Activated B cell treated with CpG ODN at 0.5 μM for 24 hours (primary cell): ENCODE data around the gene PDGFB. TPM values are rescaled to one million over a fixed set of nuclear protein-coding genes. Genes with fewer than 3 reads are reported as not detected.
A peak's percentile ranks its signal among the peaks of the same experiment; 100 is the strongest.

Experiments used
- ATAC-seq: fragments of 200-7000 bp; cut with Tn5 transposase; one replicate; pipeline ENCODE4 v1.10.0; 2021; ENCODE audit warnings: low read depth, mild to moderate bottlenecking, moderate library complexity
- CTCF ChIA-PET: fragments of 350-600 bp; sonication (Branson Sonifier 250); formaldehyde crosslinking; loops from one replicate; lab custom pipeline; 2021; ENCODE audit warnings: antibody characterized with exemption; lab: Charles Lee
- POLR2A ChIA-PET: fragments of 350-600 bp; sonication (Branson Sonifier 250); formaldehyde crosslinking; loops from one replicate; lab custom pipeline; 2021; ENCODE audit warnings: antibody characterized with exemption; lab: Charles Lee
- DNase-seq: peaks from one replicate; pipeline ENCODE4 v3.0.0; 2022
- H3K27ac Mint-ChIP-seq: one replicate; pipeline ENCODE4 v1.8.0; 2020; ENCODE audit warnings: mixed read lengths
- H3K27me3 Mint-ChIP-seq: one replicate; pipeline ENCODE4 v1.8.0; 2021; ENCODE audit warnings: mixed read lengths
- H3K36me3 Mint-ChIP-seq: one replicate; pipeline ENCODE4 v1.8.0; 2021; ENCODE audit warnings: low read depth, mixed read lengths
- H3K4me1 Mint-ChIP-seq: one replicate; pipeline ENCODE4 v1.8.0; 2021; ENCODE audit warnings: mixed read lengths
- H3K4me3 Mint-ChIP-seq: one replicate; pipeline ENCODE4 v1.8.0; 2020; ENCODE audit warnings: mild to moderate bottlenecking, mixed read lengths
- H3K9me3 Mint-ChIP-seq: one replicate; pipeline ENCODE4 v1.8.0; 2020; ENCODE audit warnings: mixed read lengths
- CTCF ChIP-seq: fragments of 200-600 bp; IDR thresholded peaks from one replicate; pipeline ENCODE4 v1.8.0; 2022; ENCODE audit warnings: antibody characterized with exemption, mild to moderate bottlenecking
- intact Hi-C: fragments of 100-400 bp; cut with micrococcal nuclease; formaldehyde crosslinking; loops from one replicate; pipeline ENCODE4 v1.15.1; 2024
- total RNA-seq: library from RNA; stranded (reverse); gene quantifications from 2 replicates; pipeline ENCODE4 v1.2.3, GENCODE V29; 2022

Gene PDGFB
- total RNA-seq, 1 donor from 2014 or later: not detected

GRCh38 chr22:39205344-39206021 lies 39.3 kb downstream of the PDGFB start:
- no peaks in the 10 kb centered on the region for H3K9me3 Mint-ChIP-seq
- ChIA-PET POLR2A (interaction anchor here (0.6 kb wide), 1 partner anchor 45 kb away, joined by 12 read pairs; no protein-coding TSS in a partner anchor), CTCF (no interaction called here)
- intact Hi-C loops: no loop called here
- no peaks in the 10 kb centered on the region for H3K36me3 Mint-ChIP-seq
- ATAC-seq (peak; percentile 64), DNase-seq (no peak)
- peaks cover 4% of the 10 kb centered on the region for H3K27me3 Mint-ChIP-seq
- peaks cover 14% of the 10 kb centered on the region for H3K4me1 Mint-ChIP-seq
- H3K27ac Mint-ChIP-seq: no peak overlapping the region
- H3K4me3 Mint-ChIP-seq: no peak overlapping the region
- TF ChIP-seq CTCF: no peak

- ChIA-PET POLR2A (no interaction called here), CTCF (no interaction called here)
- ATAC-seq: no peak
- TF ChIP-seq CTCF: no peak
- intact Hi-C loops: no loop called here
- no peak overlapping the region for H3K4me3 Mint-ChIP-seq
- H3K36me3 Mint-ChIP-seq: no peaks in the 10 kb centered on the region
- no peaks in the 10 kb centered on the region for H3K9me3 Mint-ChIP-seq
- H3K4me1 Mint-ChIP-seq: peaks cover 14% of the 10 kb centered on the region
- no peak overlapping the region for H3K27ac Mint-ChIP-seq
- DNase-seq: no peak
- peaks cover 4% of the 10 kb centered on the region for H3K27me3 Mint-ChIP-seq
Measured at GRCh38 chr22:39204216-39204615, 40.6 kb downstream of the PDGFB start.

- POLR2A ChIA-PET: no interaction called here
Measured at GRCh38 chr22:39197578-39197977, 47.2 kb downstream of the PDGFB start.

GRCh38 chr22:39194098-39194497 lies 50.7 kb downstream of the PDGFB start:
- POLR2A ChIA-PET: interaction anchor here (0.7 kb wide), 1 partner anchor 126 kb away, joined by 4 read pairs; no protein-coding TSS in a partner anchor

More at GRCh38 chr22:39197578-39197977, 47.2 kb downstream of the PDGFB start:
- intact Hi-C loops: no loop called here
- ATAC-seq (no peak), DNase-seq (no peak)
- H3K4me1 Mint-ChIP-seq: peaks cover 10% of the 10 kb centered on the region
- peaks cover 11% of the 10 kb centered on the region for H3K27me3 Mint-ChIP-seq
- no peak overlapping the region for H3K4me3 Mint-ChIP-seq
- H3K36me3 Mint-ChIP-seq: no peaks in the 10 kb centered on the region
- H3K9me3 Mint-ChIP-seq: peaks cover 9% of the 10 kb centered on the region
- no peak for TF ChIP-seq CTCF
- CTCF ChIA-PET: no interaction called here
- H3K27ac Mint-ChIP-seq: peak overlapping the region; percentile 30

GRCh38 chr22:39188809-39189208 lies 56.0 kb downstream of the PDGFB start:
- no peaks in the 10 kb centered on the region for H3K9me3 Mint-ChIP-seq
- CTCF ChIA-PET: no interaction called here
- no peaks in the 10 kb centered on the region for H3K36me3 Mint-ChIP-seq
- ATAC-seq (no peak), DNase-seq (no peak)
- peaks cover 7% of the 10 kb centered on the region for H3K27me3 Mint-ChIP-seq
- H3K4me1 Mint-ChIP-seq: no peaks in the 10 kb centered on the region
- POLR2A ChIA-PET: no interaction called here
- no peak overlapping the region for H3K4me3 Mint-ChIP-seq
- intact Hi-C loops: no loop called here
- no peak overlapping the region for H3K27ac Mint-ChIP-seq
- no peak for TF ChIP-seq CTCF

More at GRCh38 chr22:39194098-39194497, 50.7 kb downstream of the PDGFB start:
- DNase-seq (no peak), ATAC-seq (no peak)
- peaks cover 10% of the 10 kb centered on the region for H3K4me1 Mint-ChIP-seq
- CTCF ChIA-PET: no interaction called here
- no peak for TF ChIP-seq CTCF
- peaks cover 9% of the 10 kb centered on the region for H3K9me3 Mint-ChIP-seq
- no peaks in the 10 kb centered on the region for H3K36me3 Mint-ChIP-seq
- intact Hi-C loops: no loop called here
- H3K4me3 Mint-ChIP-seq: no peak overlapping the region
- no peak overlapping the region for H3K27ac Mint-ChIP-seq
- H3K27me3 Mint-ChIP-seq: peaks cover 13% of the 10 kb centered on the region
